Measurements from ENCODE around the gene PPP1R14B.

Gene PPP1R14B

GRCh38 chr11:64268025-64268892, 21.5 kb upstream of the PPP1R14B start:
- H3K27ac ChIP-seq, result peak overlapping the region; percentile 95

DNA sequence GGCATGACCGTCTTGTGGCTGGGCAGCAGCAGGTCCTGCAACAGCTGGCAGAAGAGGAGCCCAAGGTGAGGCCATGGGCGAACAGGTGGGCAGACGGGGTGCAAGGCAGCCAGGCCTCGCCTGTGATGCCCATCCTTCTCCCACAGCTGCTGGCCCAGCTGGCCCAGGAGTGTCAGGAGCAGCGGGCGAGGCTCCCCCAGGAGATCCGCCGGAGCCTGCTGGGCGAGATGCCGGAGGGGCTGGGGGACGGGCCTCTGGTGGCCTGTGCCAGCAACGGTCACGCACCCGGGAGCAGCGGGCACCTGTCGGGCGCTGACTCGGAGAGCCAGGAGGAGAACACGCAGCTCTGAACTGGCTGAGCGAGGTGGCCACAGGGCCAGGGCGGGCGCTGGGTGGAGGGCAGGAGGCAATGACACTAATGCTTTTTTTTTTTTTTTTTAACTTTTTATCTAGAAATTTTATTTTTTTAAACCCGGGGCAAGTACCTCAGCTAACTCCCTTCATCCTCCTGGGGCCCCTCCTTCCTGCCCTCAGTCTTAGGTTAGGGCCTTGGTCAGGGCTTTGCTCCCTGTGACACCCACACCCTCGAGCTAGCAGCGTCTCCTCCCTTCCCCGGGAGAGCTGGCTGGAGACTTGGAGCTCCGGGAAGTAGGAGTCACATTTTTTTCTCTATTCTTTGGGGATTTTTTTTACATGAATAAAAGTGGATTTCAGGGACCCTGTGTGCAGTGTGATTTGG, 20.6 kb upstream of the PPP1R14B start:
- peak overlapping the region; percentile 95; the same call in 1 of the 2 replicates for H3K27ac ChIP-seq
- TF ChIP-seq, protein P1, sequence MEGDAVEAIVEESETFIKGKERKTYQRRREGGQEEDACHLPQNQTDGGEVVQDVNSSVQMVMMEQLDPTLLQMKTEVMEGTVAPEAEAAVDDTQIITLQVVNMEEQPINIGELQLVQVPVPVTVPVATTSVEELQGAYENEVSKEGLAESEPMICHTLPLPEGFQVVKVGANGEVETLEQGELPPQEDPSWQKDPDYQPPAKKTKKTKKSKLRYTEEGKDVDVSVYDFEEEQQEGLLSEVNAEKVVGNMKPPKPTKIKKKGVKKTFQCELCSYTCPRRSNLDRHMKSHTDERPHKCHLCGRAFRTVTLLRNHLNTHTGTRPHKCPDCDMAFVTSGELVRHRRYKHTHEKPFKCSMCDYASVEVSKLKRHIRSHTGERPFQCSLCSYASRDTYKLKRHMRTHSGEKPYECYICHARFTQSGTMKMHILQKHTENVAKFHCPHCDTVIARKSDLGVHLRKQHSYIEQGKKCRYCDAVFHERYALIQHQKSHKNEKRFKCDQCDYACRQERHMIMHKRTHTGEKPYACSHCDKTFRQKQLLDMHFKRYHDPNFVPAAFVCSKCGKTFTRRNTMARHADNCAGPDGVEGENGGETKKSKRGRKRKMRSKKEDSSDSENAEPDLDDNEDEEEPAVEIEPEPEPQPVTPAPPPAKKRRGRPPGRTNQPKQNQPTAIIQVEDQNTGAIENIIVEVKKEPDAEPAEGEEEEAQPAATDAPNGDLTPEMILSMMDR (conservative IDR thresholded peaks at IDR 0.05), result no peak
- TF ChIP-seq ZFX (IDR thresholded peaks at IDR 0.05), result no peak

More at GRCh38 chr11:64268025-64268892, 21.5 kb upstream of the PPP1R14B start:
- TF ChIP-seq ZFX (IDR thresholded peaks at IDR 0.05), result no peak
- TF ChIP-seq, protein P1 (conservative IDR thresholded peaks at IDR 0.05), result no peak

- no peak overlapping the region for H3K27ac ChIP-seq
- no peak for TF ChIP-seq ZFX (IDR thresholded peaks at IDR 0.05)
- TF ChIP-seq, protein P1 (conservative IDR thresholded peaks at IDR 0.05), result no peak
These were observed 19.6 kb upstream of the PPP1R14B start for GRCh38 chr11:64266339-64266738.

GRCh38 chr11:64265176-64266160, 18.7 kb upstream of the PPP1R14B start:
- H3K27ac ChIP-seq, result no peak overlapping the region
- TF ChIP-seq, protein P1 (conservative IDR thresholded peaks at IDR 0.05), result no peak
- TF ChIP-seq ZFX (IDR thresholded peaks at IDR 0.05), result no peak

DNA sequence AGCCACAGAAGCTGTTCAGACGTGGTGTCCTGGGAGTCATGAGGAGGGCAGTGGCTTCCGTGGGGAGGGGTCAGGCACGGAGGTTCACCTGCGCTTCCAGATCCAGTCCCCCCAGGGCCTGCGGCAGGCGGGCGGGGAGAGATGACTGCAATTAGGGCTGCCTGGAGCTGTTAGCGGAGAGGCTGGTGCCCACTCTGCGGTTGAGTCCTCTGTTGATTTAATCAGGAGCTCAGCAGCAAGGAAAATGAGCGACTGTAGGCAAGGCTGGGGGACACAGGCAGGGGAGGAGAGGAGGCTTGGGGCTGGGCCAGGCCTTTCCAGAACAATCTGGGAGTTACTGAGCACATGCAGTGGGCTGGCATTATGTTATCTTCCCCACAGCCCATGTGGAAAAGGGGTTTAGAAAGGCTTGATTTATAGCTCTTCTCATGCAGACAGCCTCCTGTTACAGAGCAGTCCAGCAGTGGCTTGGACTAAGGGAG, 17.7 kb upstream of the PPP1R14B start:
- TF ChIP-seq ZFX (IDR thresholded peaks at IDR 0.05), result no peak
- TF ChIP-seq, protein P1 (conservative IDR thresholded peaks at IDR 0.05), result no peak
- no peak overlapping the region for H3K27ac ChIP-seq

GRCh38 chr11:64263947-64264317, 17.2 kb upstream of the PPP1R14B start:
- no peak overlapping the region for H3K27ac ChIP-seq
- TF ChIP-seq, protein P1 (conservative IDR thresholded peaks at IDR 0.05), result no peak
- no peak for TF ChIP-seq ZFX (IDR thresholded peaks at IDR 0.05)

Data from C4-2B (cell line).